NOMO-1 (cell line): Measurements from ENCODE around the gene TTYH1.

Experiments used
- DNase-seq, 2 experiments: peaks; one replicate each; lab custom pipeline; 2025; ENCODE audit not compliant: unreplicated experiment in 2 of 2; lab: John Stamatoyannopoulos, UW

The TTYH1 gene

DNA sequence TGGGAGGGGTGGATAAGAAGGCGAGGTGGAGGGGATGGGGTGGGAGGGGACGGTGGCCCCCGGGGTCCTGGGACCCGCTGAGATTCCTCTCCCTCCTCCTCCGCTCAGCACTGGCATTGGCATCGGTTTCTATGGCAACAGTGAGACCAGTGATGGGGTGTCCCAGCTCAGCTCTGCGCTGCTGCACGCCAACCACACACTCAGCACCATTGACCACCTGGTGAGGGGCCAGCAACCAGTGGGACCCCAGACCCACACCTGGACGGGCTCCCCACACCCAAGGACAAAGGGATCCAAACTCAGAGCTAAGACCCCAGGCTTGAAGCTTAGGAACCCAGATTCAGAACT, 5.9 kb downstream of the TTYH1 start:
- no peak for DNase-seq

DNA sequence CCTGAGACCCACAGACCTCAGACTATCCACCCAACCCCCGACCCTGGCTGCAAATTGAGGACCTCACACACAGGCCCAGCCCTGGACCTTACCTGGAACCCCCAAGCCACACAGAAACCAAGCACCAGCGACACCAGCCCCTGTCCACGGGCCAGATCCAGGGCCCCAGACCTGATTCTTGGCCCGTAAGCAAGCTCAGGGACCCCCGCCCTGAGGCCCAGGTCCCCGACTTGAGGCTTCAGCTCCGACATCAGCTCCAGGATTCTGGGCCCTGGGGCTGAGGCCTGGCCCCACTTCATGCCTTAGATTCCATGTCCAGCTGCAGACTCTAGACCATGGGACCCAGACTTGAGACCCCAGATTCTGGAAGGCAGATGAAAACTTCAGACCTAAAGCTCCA, 6.3 kb downstream of the TTYH1 start:
- DNase-seq, result no peak

DNA sequence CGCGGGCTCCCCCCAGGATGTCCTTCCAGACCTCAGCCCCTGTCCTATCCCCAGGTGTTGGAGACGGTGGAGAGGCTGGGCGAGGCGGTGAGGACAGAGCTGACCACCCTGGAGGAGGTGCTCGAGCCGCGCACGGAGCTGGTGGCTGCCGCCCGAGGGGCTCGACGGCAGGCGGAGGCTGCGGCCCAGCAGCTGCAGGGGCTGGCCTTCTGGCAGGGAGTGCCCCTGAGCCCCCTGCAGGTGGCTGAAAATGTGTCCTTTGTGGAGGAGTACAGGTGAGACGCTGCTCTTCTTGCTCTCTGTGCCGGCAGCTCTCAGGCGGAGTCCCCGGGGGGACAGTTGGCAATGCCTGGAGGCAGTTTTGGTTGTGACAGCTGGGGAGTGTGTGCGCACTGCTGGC, 6.9 kb downstream of the TTYH1 start:
- no peak for DNase-seq

DNA sequence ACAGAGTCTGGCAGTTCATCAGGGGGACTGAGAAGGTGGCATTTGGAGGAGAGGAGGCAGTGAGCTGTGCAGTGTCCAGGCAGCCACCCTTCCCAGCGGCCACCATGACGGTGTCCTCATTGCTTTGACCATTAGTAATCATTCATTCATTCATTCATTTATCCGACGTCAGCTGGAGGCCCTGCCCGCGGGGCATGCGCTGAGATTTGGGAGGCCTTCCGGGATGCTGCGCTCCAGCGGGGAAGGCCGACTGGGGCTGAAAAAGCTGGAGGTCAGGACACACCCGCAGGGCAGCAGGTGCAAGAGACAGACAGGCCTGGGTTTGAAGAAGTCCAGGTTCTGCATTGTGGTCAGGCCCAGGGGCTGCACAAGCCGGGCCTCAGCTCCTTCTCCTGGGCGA, 8.9 kb downstream of the TTYH1 start:
- DNase-seq, result no peak

DNA sequence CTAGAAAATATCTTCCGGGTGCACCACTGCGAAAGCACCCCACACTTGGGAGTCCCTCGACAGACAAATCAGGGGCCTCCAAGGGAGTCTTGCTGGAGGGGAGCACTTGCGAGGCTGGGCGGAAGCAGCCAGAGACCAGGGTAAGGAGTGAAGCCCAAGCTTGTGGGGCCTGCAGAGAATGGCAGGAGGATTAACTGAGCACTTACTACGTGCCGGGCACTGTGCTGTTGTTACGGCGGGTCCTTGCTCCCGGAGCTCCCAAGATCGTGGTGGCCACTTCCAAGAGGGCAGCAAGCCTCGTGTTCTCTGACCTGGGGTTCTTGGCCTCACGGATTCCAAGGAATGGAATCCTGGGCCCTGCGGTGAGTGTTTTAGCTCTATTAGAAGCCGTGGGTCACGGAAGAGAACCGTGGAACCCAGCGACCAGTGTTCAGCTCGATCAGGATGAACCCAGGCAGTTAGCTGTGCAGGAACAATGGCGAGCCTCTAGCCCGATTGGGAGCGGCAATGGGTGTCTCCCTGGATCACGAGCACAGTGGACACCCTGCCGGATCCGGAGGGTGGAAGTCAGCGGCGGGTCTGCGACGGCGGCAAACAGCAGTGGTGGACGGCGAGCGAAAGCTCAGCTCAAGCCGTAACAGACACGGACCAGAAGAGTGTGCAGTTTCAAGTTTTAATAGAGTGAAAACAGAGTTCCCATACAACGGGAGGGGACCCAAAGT, 9.6 kb downstream of the TTYH1 start:
- DNase-seq, result no peak

DNA sequence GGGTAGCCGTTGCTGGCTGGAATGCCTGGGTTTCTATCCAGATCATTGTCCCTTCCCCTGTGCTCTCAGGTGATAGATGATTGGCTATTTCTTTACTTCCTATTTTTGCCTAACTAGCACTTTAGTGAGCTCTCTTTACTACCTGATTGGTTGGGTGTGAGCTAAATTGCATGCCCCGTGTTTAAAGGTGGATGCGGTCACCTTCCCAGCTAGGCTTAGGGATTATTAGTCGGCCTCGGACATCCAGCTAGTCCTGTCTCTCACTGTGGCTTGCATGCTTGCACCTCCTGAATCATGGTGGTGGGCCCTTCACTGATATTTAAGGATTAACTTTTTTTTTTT, 10.1 kb downstream of the TTYH1 start:
- DNase-seq, result no peak

DNA sequence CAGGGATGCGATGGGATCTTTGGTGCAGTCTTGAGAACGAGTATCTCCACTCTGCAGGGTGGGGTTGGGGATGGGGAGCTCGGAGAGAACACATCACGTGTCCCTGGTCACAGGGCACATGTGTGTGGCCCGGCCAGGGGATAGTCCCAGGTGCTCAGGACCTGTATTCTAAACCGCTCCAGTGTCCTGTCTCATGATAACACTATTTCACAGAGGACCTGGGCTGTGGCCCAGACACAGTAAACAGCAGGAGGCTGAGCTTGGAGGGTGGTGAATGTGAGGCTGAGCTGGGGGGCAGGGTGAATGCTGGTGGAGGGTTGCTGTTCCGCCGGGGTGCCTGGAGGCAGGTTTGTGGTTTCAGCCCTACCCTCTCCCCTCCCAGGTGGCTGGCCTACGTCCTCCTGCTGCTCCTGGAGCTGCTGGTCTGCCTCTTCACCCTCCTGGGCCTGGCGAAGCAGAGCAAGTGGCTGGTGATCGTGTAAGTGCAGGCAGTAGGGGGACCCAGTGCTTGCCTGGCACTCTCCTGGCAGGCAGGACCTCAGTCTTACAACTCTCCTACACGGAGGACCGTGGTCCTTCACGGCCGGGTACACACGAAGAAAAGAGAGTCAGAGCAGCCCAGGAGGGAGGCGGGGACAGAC, 11.1 kb downstream of the TTYH1 start:
- no peak for DNase-seq

DNA sequence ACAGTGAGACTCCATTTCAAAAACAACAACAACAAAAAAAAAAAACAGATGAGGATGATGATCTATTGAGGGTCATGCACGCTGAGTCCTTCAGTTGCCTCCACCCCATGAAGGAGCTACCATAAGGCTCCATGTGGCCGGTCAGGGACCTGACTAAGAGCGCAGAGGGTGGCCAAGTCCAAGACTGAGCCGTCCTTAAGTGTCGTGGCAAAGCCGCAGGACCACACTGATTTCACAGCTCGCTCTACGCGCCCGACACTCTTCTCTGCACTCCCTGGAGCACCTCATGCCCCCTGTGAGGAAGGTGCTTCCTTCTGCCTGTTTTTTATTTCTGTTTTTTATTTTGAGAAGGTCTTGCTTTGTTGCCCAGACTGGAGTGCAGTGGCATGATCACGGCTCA, 12.3 kb downstream of the TTYH1 start:
- DNase-seq, result no peak

DNA sequence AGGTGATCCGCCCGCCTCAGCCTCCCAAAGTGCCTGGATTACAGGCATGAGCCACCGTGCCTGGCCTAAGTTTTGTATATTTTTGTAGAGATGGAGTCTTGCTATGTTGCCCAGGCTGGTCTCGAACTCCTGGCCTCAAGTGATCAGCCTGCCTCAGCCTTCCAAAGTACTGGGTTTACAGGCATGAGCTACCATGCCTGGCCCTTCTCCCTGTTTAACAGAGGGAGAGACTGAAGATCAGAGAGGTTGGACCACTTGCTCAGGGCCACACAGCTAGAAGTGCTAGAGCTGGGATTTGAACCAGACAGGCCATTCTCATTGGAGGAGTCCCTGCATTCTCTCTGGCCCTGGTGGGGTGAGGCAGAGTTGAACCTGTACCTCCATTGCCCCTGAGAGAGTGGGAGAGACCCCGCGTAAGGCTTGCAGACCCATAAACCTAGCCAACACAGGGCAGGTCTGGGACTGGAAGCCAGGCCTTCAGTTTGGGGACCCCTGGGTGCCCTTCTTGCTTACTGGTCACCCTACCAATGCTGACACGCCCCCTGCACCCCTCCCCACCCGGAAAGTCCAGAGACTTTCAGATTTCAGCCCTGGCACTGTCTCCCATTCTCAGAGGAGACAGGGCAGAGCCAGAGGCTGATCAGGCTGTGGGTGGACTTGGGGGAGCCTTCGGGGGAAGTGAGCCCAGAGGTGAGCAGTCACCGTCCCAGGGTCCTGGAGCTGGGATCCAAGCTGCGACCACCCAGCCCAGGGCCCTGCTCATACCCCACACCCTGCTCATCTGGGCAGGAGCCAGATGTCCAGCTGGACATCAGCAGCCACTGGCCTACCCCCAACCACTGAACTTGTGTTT, 13.3 kb downstream of the TTYH1 start:
- DNase-seq, result no peak

DNA sequence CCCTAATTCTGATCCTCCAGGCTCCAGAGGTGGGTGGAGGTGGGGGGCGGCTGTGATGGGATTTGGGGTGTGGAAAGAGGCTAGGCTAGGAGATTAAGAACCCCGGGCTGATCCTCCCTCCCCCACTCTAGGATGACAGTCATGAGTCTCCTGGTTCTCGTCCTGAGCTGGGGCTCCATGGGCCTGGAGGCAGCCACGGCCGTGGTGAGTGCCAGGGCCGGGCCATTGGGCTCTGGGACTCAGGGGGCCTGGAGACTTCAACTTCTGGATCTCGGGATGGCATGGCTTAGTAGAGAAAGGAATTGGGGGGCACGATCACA, 13.9 kb downstream of the TTYH1 start:
- no peak for DNase-seq

DNA sequence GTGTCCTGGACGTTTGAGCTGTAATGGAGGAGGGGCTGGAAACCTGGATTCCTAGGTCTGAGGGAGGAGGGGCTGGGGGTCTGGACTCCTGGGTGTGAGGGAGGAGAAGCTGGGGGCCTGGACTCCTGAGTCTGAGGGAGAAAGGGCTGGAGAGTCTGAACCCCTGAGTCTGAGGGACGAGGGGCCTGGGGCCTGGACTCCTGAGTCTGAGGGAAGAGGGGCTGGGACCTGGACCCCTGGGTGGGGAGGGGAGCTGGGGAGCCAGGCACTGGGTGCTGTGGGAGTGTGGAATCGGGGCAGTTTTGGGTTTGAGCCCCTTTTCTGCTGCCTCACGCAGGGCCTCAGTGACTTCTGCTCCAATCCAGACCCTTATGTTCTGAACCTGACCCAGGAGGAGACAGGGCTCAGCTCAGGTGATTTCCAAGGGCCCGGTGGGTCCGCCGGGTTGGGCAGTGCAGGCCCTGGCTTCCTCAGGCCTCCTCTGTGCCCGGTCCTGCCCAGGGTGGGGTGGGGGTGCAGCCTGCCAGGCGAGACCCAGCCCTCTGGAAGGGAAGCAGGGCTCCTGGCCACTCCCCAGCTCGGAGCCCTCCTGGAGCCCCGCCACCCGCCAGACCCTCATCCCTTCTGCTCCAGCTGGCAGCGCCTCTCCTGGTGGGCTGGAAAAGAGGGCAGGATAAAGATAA, 14.4 kb downstream of the TTYH1 start:
- no peak for DNase-seq

DNA sequence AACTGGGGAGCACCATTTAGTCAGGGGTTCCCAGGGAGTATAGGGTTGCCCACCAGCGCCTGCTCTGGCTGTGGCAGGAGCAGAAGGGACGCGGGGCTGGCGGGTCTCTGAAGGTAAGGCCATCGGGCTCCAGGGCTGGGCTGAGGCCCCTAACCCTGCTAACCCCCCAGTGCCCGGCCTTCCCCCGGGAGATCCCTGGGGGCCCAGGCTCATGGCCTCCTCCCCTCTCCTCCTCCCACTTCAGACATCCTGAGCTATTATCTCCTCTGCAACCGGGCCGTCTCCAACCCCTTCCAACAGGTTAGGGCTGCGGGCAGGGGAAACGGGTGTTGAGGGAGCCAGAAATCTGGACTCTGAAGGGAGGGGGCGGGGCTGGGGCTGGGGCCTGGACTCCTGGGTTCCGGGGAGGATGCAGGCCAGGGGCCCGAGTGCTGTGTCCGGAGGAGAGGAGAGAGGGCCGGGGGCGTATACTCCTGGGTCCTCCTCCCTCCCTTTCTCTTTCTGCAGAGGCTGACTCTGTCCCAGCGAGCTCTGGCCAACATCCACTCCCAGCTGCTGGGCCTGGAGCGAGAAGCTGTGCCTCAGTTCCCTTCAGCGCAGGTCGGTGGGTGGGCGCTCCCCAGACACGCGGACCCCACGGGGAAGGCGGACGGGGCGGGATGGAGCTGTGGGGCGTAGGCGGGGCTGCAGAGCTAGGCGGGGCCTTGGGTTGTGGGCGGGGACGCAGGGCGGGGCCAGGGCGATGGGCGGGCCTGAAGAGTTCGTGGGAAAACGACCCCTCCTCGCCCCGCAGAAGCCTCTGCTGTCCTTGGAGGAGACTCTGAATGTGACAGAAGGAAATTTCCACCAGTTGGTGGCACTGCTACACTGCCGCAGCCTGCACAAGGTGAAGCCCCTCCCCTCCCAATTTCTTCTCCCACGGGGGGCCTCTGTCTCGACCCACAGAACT, 15.3 kb downstream of the TTYH1 start:
- no peak for DNase-seq

DNA sequence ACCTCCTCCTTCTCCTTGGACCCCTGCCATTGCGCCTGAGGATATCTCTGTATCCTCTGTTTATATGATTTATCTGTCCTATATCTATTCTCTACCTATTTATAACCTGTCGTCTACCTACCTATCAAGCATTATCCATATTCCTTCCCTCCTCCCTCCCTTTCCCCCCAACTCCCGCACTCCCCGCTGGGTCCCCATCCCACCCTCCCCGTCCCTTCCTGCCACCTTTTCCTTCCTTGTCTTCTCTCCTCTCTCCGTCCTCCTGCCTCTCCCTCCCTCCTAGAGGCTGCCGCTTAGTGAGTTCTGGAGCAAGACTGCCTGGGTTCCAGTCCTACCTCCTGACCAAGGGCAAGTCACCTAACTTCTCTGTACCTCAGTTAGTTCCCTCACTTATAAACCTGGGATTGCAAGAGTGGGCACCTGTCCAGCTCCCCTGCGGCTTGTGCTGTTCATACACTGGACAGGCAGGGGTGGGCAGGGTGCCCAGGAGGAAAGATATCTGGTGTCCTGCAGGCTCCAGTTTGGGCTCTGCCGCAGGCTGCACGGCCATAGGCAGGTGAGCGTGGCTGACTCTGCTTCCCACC, 16.1 kb downstream of the TTYH1 start:
- DNase-seq, result no peak

DNA sequence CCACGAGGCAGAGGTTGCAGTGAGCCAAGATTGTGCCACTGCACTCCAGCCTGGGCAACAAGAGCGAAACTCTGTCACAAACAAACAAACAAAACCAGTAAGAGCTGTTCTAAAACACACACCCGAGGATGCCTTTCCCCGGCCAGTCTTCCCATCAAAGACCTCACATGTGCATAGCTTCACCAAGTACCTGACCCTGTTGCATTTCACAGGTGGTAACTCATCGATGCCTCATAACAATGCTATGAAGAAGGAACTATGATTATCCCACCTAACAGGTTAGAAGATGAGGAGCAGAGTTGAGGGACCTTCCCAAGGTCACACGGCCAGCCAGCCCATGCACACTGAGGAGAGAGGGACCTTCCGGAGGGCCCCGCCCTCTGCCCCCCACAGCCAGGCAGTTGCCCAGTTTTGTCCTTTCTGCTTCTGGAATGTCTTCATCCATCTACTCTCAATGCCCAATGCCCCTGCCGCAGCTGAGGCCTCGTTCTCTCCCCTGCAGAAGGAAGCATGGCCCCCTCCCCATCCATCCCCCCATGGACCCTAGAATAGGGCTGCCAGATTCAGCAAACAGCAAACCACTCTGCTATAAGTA, 17.0 kb downstream of the TTYH1 start:
- no peak for DNase-seq

DNA sequence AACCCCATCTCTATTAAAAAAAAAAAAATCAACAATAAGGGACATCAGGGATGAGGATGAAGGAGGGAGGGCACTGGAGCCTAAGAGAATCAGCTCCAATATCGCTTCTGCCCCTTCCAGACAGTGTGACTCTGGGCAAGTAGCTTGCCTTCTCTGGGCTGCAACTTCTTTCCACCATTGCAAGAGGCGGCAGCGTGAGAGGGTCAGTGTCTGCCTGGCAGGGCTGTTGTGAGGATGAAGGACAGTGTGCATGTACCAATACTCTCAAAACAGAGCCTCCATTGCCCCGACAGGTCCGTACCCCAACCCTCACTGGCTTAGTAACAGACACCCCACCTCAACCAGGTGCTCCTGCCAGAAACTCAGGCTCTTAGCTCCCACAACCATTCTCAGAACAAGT, 18.4 kb downstream of the TTYH1 start:
- DNase-seq, result no peak

DNA sequence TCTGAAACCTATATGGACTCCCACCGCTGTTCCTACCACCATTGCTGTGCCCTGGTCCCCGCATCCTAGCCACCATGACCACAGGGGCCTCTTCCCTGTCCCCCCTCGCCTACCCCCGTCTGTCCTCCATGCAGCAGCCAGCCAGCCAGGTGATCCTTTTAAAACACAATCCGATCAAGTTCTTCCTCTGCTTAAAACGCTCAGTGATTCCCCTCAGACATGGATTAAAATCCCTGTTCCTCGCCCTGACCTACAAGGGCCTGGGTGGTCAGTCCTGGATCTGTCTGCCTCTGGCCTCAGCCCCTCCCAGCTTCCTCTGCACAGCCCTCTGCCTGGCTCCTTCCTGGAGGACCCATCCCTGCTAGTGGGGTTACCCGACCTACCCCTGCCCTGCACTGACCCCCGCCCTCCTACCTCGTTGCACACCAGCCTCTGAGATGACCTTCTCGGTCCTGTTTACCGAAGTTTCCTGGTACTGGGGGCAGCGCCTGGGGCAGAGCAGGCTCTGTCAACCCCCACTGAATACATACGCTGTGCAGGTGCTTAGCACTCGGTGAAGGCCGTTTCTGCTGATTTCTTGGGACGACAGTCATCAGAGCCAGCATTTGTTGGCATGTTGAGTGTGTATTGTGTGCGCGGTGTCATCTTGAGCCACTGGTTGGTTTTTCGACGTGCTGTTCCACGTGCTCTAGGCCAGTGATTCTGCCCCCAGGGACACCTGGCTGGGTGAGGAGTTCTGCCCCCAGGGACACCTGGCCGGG, 19.0 kb downstream of the TTYH1 start:
- DNase-seq, result no peak

DNA sequence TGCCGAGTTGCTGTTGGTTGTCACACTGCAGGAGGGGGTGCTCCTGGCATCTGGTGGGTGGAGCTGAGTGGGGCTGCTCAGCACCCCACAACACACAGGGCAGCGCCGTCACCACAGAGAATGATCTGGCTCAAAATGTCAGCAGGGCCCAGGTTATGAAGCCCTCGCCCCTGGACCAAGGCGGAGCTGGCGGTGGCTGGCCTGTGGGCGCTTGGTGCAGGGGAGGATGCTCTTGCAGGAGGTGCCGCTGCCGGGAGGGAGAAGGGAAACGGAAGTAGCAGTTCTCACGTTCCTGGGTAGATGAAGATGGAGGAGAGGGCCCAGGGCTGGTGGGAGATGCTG, 19.6 kb downstream of the TTYH1 start:
- DNase-seq, result no peak

DNA sequence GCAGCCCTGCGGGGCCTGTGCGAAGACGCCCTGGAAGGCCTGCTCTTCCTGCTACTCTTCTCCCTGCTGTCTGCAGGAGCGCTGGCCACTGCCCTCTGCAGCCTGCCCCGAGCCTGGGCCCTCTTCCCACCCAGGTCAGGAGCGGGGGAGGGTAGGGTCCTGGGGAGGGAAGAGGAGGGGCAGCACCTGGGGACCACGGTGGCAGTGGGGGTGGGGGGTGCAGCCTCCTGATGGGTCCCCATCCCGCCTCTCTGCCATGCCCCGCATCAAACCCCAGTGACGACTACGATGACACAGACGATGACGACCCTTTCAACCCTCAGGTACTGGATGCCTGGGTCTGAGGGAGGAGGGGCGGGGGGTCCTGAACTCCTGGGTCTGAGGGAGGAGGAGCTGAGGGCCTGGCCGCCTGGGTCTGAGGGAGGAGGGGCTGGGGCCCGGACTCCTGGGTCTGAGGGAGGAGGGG, 20.3 kb downstream of the TTYH1 start:
- DNase-seq, result no peak

DNA sequence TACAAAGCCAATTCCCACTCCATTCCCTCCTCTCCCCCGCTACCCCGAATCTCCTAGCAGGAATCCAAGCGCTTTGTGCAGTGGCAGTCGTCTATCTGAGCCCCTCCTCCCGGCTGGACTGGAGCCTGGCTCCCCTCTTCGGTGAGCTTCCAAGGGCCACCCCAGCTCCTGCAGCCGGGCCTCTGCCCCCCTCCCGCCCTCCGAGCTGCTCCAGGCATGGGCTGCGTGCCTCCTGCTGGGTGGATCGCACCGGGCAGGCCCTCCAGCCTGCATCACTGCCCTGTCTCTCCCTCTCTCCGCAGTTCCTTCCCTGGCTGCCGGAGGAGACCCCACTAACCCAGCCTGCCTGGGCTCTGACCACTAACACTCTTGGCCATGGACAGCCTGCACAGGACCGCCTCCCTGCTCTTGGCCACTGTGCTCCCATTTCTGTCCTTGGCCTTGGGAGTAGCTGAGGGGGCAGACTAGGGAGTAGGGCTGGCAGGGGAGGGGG, 20.8 kb downstream of the TTYH1 start:
- DNase-seq, result no peak
